ENCODE measurements around the gene TAPT1.
"Not testable (repeated sequence)": the region's sequence is repeated elsewhere in the genome, so short reads cannot be mapped to it uniquely, and the experiment has no call there.

The TAPT1 gene, protein sequence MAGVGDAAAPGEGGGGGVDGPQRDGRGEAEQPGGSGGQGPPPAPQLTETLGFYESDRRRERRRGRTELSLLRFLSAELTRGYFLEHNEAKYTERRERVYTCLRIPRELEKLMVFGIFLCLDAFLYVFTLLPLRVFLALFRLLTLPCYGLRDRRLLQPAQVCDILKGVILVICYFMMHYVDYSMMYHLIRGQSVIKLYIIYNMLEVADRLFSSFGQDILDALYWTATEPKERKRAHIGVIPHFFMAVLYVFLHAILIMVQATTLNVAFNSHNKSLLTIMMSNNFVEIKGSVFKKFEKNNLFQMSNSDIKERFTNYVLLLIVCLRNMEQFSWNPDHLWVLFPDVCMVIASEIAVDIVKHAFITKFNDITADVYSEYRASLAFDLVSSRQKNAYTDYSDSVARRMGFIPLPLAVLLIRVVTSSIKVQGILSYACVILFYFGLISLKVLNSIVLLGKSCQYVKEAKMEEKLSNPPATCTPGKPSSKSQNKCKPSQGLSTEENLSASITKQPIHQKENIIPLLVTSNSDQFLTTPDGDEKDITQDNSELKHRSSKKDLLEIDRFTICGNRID

DNA sequence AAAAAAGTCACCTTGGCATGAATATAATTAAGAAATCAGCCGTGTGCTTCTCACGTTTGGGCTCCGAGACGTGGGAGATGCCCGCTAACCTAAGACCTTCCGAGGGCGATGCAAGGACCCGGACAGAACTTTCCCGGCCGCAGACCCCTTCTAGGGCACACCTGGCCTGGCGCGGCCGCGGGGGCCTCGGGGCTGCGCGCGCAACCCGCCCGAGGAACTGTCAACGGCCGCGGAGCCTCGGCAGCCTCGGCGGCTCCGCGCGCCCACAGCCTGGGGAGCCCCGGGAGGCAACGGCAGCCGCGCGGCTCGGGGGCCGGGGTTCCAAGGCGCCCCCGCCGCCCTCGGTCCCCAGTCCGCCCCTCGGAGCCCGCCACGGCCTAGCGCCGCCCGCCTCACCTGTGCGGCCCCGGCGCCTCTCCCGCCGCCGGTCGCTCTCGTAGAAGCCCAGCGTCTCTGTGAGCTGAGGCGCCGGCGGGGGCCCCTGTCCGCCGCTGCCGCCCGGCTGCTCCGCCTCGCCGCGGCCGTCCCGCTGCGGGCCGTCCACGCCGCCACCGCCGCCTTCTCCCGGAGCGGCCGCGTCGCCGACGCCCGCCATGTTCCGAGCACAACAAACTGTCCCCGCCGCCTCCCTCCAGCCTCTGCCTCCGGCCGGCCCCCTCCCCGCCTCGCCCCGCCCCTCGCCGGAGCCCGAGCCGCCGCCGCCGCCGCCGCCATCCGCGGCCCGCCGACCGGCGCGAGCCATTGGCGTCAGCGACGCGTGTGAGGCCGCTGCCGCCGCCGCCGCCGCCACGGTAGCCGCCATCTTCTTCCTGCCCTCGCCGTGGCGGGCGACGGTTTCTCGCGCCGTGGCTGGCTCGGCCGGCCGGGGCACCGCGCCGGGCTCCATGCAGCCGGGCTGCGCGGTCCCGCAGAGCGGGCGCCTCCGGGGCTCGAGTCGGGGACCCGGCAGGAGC is at the start of gene TAPT1:
TAPT1 (minus strand) TSS at position 609 of the 953 bp plus-strand sequence; CDS start at position 595, 14 bp downstream.
- H3K27me3 ChIP-seq (replicated peaks), result no peaks in the 10 kb centered on the region
- TF ChIP-seq, protein P1, sequence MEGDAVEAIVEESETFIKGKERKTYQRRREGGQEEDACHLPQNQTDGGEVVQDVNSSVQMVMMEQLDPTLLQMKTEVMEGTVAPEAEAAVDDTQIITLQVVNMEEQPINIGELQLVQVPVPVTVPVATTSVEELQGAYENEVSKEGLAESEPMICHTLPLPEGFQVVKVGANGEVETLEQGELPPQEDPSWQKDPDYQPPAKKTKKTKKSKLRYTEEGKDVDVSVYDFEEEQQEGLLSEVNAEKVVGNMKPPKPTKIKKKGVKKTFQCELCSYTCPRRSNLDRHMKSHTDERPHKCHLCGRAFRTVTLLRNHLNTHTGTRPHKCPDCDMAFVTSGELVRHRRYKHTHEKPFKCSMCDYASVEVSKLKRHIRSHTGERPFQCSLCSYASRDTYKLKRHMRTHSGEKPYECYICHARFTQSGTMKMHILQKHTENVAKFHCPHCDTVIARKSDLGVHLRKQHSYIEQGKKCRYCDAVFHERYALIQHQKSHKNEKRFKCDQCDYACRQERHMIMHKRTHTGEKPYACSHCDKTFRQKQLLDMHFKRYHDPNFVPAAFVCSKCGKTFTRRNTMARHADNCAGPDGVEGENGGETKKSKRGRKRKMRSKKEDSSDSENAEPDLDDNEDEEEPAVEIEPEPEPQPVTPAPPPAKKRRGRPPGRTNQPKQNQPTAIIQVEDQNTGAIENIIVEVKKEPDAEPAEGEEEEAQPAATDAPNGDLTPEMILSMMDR (IDR thresholded peaks at IDR 0.05; ENCODE audit: low read depth, low read length, missing control alignments), result no peak
- H3K4me3 ChIP-seq (ENCODE audit: low read depth, low read length), result peak within 1 kb of the TSS; percentile 78
- peak within 1 kb of the TSS; percentile 74 for H3K27ac ChIP-seq
- H3K36me3 ChIP-seq (replicated peaks), result no peaks in the 10 kb centered on the region
- peak; percentile 36 for DNase-seq
- in situ Hi-C loops (cut with HindIII; ENCODE audit: low pct_ligation_motif_present, low sequenced_read_pairs), result no loop called here

DNA sequence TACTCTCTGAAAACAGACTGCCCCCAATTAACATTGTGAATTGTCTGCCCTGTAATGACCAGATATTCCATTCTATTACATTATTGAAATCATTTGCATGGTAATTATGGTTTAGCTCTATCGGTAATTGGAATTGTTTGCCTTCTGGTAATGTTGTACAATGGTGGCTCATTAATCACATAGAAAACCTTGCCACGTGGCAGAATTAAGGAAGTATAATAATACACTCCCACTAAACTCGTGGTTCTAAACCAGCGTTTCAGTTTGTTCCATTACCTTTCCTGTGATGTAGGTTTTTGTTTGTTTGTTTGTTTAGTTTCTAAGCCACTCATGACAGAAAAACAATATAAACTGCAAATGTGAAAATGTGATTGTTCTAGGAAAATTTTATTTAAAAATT is 45.1 kb upstream of the TAPT1 start:
- Histone ChIP-seq H3K36me3 (replicated peaks) (no peaks in the 10 kb centered on the region), H3K27ac (no peak overlapping the region), H3K4me3 (ENCODE audit: low read depth, low read length) (no peak overlapping the region), H3K27me3 (replicated peaks) (no peaks in the 10 kb centered on the region)
- TF ChIP-seq, protein P1 (IDR thresholded peaks at IDR 0.05; ENCODE audit: low read depth, low read length, missing control alignments), result no peak
- in situ Hi-C loops (cut with HindIII; ENCODE audit: low pct_ligation_motif_present, low sequenced_read_pairs), result no loop called here
- DNase-seq, result no peak

DNA sequence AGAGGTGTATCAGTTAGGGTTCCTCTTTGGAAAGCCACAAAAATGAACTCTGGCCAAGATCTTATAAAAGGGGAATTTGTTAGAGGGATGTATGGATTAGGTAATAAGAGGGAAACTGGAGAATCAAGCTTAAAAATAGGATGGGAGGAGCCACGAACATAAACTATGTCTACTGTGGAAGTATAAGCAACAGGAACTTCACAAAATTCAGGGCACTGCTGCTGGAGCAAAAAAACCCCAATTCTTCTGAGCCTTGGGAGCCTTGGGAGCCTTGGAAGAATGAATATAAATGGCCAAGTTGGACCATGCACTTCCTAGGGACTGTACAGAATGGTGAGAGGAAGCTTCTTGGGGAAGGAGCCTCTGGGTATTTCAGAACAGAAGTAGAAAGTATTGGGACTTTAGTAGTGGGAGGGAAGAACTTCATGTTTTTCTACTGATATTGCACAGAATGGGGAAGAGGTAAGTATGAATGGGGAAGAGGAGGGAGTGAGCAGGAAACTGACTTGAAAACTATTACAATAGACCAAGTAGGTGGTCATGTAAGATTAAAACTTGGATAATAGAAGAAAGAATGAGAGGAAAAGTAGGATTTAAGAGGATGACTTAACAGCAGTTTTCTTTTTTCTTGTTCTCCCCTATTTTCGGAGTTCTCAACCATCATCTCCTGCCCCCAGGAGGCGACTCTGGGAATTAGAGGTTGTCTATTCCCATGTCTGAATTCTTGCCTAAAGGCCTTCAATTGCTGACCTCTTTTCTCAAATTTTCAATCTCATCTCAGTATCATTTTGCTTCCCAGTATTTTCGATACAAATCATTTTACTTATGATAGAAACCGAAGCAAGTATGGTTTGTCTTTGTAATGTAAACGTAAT is 44.4 kb upstream of the TAPT1 start:
- Histone ChIP-seq H3K4me3 (ENCODE audit: low read depth, low read length) (no peak overlapping the region), H3K27ac (peak overlapping the region; percentile 72), H3K27me3 (replicated peaks) (no peaks in the 10 kb centered on the region), H3K36me3 (replicated peaks) (no peaks in the 10 kb centered on the region)
- in situ Hi-C loops (cut with HindIII; ENCODE audit: low pct_ligation_motif_present, low sequenced_read_pairs), result no loop called here
- TF ChIP-seq, protein P1 (IDR thresholded peaks at IDR 0.05; ENCODE audit: low read depth, low read length, missing control alignments), result peak; percentile 47
- DNase-seq, result no peak

DNA sequence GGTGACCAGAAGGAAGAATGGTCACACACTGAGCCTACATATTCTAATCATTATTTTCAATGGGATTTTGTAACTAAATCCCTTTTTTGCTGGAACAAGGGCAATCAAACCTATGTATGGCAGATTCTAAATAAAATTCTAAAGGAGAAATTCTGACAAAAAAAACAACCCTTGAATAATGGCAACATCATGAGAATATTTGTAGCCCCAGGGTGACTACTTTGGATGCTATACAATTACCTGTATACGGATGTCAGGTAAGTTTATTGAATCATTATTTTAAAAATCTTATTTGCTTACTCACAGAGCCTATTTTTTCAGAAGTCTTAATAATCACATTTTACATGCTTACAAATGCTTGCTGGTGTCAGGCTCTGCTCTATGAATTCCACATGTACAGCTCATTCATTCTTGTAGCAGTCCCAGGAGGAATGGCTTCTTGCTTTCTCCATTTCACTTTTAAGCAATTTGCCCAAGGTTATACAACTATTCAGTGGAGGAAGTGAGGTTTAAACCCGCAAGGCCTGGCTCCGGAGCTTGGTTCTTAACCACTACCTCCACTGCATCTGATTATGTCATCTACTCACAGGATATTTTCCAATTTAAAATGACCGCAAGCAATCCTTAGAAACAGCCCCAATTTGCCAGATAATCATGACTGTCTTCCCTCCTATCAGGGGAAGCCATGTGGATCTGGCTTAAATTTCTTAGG is 43.6 kb upstream of the TAPT1 start:
- H3K36me3 ChIP-seq (replicated peaks); H3K27me3 ChIP-seq (replicated peaks); H3K4me3 ChIP-seq (ENCODE audit: low read depth, low read length); in situ Hi-C loops (cut with HindIII; ENCODE audit: low pct_ligation_motif_present, low sequenced_read_pairs): not testable (repeated sequence)
- H3K27ac ChIP-seq, result peak overlapping the region; percentile 72
- peak; percentile 93 for DNase-seq

DNA sequence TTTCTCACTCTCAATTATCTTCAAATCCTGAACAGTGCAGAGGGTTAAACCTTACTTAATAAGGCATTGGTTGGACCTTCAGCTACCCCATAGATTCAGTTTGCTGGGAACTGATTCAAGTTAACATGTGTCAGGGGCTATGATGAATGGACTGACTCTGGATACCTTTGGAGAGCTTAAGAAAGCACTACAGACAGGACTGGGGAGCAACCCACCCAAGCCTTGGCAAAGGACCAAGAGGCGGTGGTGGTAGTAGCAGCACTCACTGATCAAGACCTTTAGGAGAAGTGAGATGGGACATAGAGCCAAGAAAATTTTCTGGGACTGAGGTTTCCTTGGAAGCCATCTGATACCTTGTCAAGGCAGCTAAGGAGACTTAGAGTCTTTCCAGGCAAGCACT is 43.0 kb upstream of the TAPT1 start:
- H3K4me3 ChIP-seq (ENCODE audit: low read depth, low read length), result no peak overlapping the region
- no peak for DNase-seq
- H3K36me3 ChIP-seq (replicated peaks), result no peaks in the 10 kb centered on the region
- peak overlapping the region; percentile 72 for H3K27ac ChIP-seq
- no peaks in the 10 kb centered on the region for H3K27me3 ChIP-seq (replicated peaks)
- TF ChIP-seq, protein P1 (IDR thresholded peaks at IDR 0.05; ENCODE audit: low read depth, low read length, missing control alignments), result no peak
- in situ Hi-C loops (cut with HindIII; ENCODE audit: low pct_ligation_motif_present, low sequenced_read_pairs), result no loop called here
